DOHH2 (cell line): ENCODE measurements around the gene GAS6.

Source experiments
- H3F3A ChIP-seq: fragments of 200-600 bp; sonication (generic), shearing (Covaris generic); 2 replicates; pipeline ENCODE4 v1.6.0; 2016; ENCODE audit warnings: antibody characterized with exemption, mild to moderate bottlenecking; ENCODE audit not compliant: control insufficient read depth, insufficient read depth
- H3K27ac ChIP-seq: fragments of 200-600 bp; sonication (generic); 2 replicates; pipeline ENCODE4 v1.5.1; 2014; ENCODE audit warnings: low read depth, mild to moderate bottlenecking, low read length, moderate library complexity
- H3K27me3 ChIP-seq: fragments of 200-600 bp; sonication (generic); 2 replicates; pipeline ENCODE4 v1.6.1; 2014; ENCODE audit warnings: mild to moderate bottlenecking, low read length, mixed read lengths; ENCODE audit not compliant: control insufficient read depth
- H3K36me3 ChIP-seq: fragments of 200-600 bp; sonication (generic); 2 replicates; pipeline ENCODE4 v1.6.1; 2014; ENCODE audit warnings: mild to moderate bottlenecking, low read length, moderate library complexity, mixed read lengths; ENCODE audit not compliant: control insufficient read depth
- H3K4me1 ChIP-seq: fragments of 200-600 bp; sonication (generic); 2 replicates; pipeline ENCODE4 v1.6.1; 2014; ENCODE audit warnings: mild to moderate bottlenecking, low read length, mixed read lengths; ENCODE audit not compliant: control insufficient read depth
- H3K4me2 ChIP-seq: fragments of 200-600 bp; sonication (generic); 2 replicates; pipeline ENCODE4 v1.6.0; 2014; ENCODE audit warnings: mild to moderate bottlenecking, low read length, moderate library complexity
- H3K4me3 ChIP-seq: fragments of 200-600 bp; sonication (generic); 2 replicates; pipeline ENCODE4 v1.5.1; 2014; ENCODE audit warnings: mild to moderate bottlenecking, low read length, mixed read lengths
- H3K79me2 ChIP-seq: fragments of 200-600 bp; sonication (generic); 2 replicates; pipeline ENCODE4 v1.6.1; 2014; ENCODE audit warnings: mild to moderate bottlenecking, low read length, mixed read lengths; ENCODE audit not compliant: control insufficient read depth
- H3K9me2 ChIP-seq: fragments of 200-600 bp; sonication (generic); replicated peaks from 2 replicates; pipeline ENCODE4 v1.6.1; 2014; ENCODE audit warnings: mild to moderate bottlenecking, low read length, mixed read lengths; ENCODE audit not compliant: control insufficient read depth
- H3K9me3 ChIP-seq: fragments of 200-600 bp; sonication (generic); 2 replicates; pipeline ENCODE4 v1.6.1; 2014; ENCODE audit warnings: antibody characterized with exemption, low read length, mixed read lengths; ENCODE audit not compliant: control insufficient read depth, insufficient read depth
- H4K20me1 ChIP-seq: fragments of 200-600 bp; sonication (generic); 2 replicates; pipeline ENCODE4 v1.6.0; 2014; ENCODE audit warnings: low read depth, mild to moderate bottlenecking, antibody characterized with exemption, low read length, moderate library complexity; ENCODE audit not compliant: control insufficient read depth, insufficient read depth
- CTCF ChIP-seq: fragments of 200-600 bp; sonication (generic); IDR thresholded peaks from one replicate; pipeline ENCODE4 v1.5.1; 2014; ENCODE audit warnings: antibody characterized with exemption, mild to moderate bottlenecking, low read depth, low read length; ENCODE audit not compliant: poor library complexity, severe bottlenecking
- EZH2phosphoT487 ChIP-seq: fragments of 200-600 bp; sonication (generic); IDR thresholded peaks from 2 replicates; pipeline ENCODE4 v1.6.1; 2017; ENCODE audit warnings: borderline replicate concordance, mild to moderate bottlenecking, antibody characterized with exemption, low read length, moderate library complexity, mixed read lengths

GAS6 gene

DNA sequence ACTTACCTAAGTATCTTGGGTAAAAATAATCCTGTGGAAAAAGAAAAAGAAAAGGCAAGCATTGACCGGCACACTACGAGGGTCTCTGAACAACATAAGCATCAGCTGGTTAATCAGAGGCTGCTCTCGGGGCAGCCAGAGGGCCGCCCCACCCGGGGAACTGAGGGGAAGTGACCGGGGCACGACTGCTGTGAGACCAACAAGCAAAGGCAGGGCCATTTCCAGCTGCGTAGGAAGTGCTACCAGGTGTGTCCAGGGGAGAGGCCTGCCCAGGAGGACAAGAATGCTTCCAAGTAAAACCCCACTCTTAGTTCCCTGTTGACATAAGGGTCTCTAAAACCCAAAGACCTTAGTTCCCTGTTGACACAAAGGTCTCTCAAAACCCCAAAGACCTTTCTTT, 15.9 kb downstream of the GAS6 start:
- no peak overlapping the region for H3K4me2 ChIP-seq
- H3K79me2 ChIP-seq = no peaks in the 10 kb centered on the region
- H3K9me3 ChIP-seq = no peaks in the 10 kb centered on the region
- H3K36me3 ChIP-seq = no peaks in the 10 kb centered on the region
- no peaks in the 10 kb centered on the region for H3K9me2 ChIP-seq
- H3K27me3 ChIP-seq = no peaks in the 10 kb centered on the region; the same call in 1 of the 2 replicates
- H4K20me1 ChIP-seq = no peaks in the 10 kb centered on the region
- no peaks in the 10 kb centered on the region for H3F3A ChIP-seq
- no peaks in the 10 kb centered on the region for H3K4me1 ChIP-seq
- no peak for TF ChIP-seq EZH2phosphoT487
- no peak for TF ChIP-seq CTCF
- no peak overlapping the region for H3K4me3 ChIP-seq
- H3K27ac ChIP-seq = no peak overlapping the region

GRCh38 chr13:113846636-113847318, 17.1 kb downstream of the GAS6 start:
- Histone ChIP-seq H3K4me3 (no peak overlapping the region), H4K20me1 (no peaks in the 10 kb centered on the region), H3F3A (no peaks in the 10 kb centered on the region), H3K79me2 (no peaks in the 10 kb centered on the region), H3K9me3 (no peaks in the 10 kb centered on the region), H3K4me1 (no peaks in the 10 kb centered on the region), H3K27me3 (no peaks in the 10 kb centered on the region; the same call in 1 of the 2 replicates), H3K9me2 (no peaks in the 10 kb centered on the region), H3K4me2 (no peak overlapping the region), H3K27ac (no peak overlapping the region), H3K36me3 (no peaks in the 10 kb centered on the region)
- TF ChIP-seq CTCF (no peak), EZH2phosphoT487 (no peak)

DNA sequence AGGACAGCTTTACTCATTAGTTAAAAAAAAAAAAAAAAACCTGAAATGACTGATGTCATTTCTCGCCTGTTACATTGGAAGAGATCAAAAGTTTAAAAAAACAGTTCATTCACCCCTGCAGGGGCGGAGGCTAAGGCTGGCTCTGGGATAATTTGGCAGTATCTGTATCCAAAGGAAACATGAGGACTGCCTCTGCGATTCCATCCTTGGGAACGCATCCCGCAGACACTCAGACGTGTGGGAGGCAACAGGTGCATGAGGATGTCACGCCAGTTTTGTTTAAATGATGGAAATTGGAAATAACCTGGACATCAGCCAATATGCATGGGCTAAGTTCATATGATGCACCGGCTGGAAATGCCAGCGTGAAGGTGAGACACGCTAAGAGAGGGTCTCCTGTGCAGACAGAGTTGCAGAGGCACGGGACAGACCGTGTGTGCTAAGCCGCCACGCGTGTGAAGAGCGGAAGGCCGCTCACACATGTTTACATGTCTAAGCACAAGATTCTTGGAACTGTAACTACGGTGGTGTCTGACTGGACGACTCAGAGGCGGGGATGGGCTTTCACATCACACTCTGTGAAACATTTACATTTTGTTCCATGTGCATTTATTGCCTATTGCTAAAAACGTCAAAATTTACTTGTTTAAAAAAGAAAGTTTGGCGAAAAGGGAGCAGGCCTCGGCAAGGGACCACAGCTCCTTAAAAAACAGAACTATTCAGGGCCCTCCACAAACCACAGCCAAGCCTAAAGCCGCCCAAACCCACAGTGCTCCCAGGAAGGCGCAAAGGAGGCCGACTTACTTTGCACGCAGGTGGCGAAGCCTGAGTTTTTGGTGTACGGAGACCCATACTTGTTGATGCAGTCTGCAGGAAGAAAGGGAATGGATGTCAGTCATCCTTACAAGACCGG, 17.9 kb downstream of the GAS6 start:
- H3K36me3 ChIP-seq = no peaks in the 10 kb centered on the region
- no peaks in the 10 kb centered on the region; the same call in 1 of the 2 replicates for H3K27me3 ChIP-seq
- H3K27ac ChIP-seq = no peak overlapping the region
- H3K4me1 ChIP-seq = no peaks in the 10 kb centered on the region
- no peaks in the 10 kb centered on the region for H3K9me2 ChIP-seq
- TF ChIP-seq CTCF = no peak
- no peak for TF ChIP-seq EZH2phosphoT487
- no peaks in the 10 kb centered on the region for H3K9me3 ChIP-seq
- no peak overlapping the region for H3K4me2 ChIP-seq
- no peak overlapping the region for H3K4me3 ChIP-seq
- H3F3A ChIP-seq = no peaks in the 10 kb centered on the region
- no peaks in the 10 kb centered on the region for H3K79me2 ChIP-seq
- no peaks in the 10 kb centered on the region for H4K20me1 ChIP-seq
